CD4-positive, alpha-beta memory T cell (primary cell): ENCODE data around the gene APOC4. TPM values are rescaled to one million over a fixed set of nuclear protein-coding genes. Genes with fewer than 3 reads are reported as not detected.

Source experiments
- CTCF ChIA-PET: fragments of 350-600 bp; sonication (Branson Sonifier 250); formaldehyde crosslinking; loops from one replicate; lab custom pipeline; 2021; ENCODE audit warnings: inconsistent platforms; ENCODE audit not compliant: partially characterized antibody; lab: Charles Lee
- POLR2A ChIA-PET: fragments of 350-600 bp; sonication (Branson Sonifier 250); formaldehyde crosslinking; loops from one replicate; lab custom pipeline; 2021; ENCODE audit not compliant: partially characterized antibody; lab: Charles Lee
- DNase-seq, 5 donors: peaks; one replicate each; pipeline versions ENCODE4 v3.0.0 to v3.0.0-alpha.2; 2020 to 2022; ENCODE audit warnings: mixed read lengths in 1 of 5
- H3K27ac ChIP-seq: one replicate; pipeline ENCODE4 v1.7.0; 2013; ENCODE audit warnings: low read depth, low read length
- H3K27me3 ChIP-seq: 2 replicates; pipeline ENCODE4 v1.7.0; 2013; ENCODE audit warnings: mild to moderate bottlenecking, low read length, moderate library complexity; ENCODE audit not compliant: insufficient read depth
- H3K36me3 ChIP-seq: 2 replicates; pipeline ENCODE4 v1.7.0; 2013; ENCODE audit warnings: mild to moderate bottlenecking, low read length, moderate library complexity; ENCODE audit not compliant: insufficient read depth
- H3K4me1 ChIP-seq: 2 replicates; pipeline ENCODE4 v1.7.0; 2013; ENCODE audit warnings: mild to moderate bottlenecking, low read length, moderate library complexity; ENCODE audit not compliant: insufficient read depth
- H3K4me3 ChIP-seq, 2 donors: one replicate each; pipeline ENCODE4 v1.7.0; 2013; ENCODE audit warnings: low read length in 2 of 2, mild to moderate bottlenecking in 1 of 2
- H3K9me3 ChIP-seq, 2 donors: one replicate each; pipeline ENCODE4 v1.7.0; 2013; ENCODE audit warnings: low read length in 2 of 2, control low read depth in 1 of 2; ENCODE audit not compliant: control insufficient read depth in 1 of 2
- H3K27ac Mint-ChIP-seq, 7 donors: one replicate each; pipeline ENCODE4 v1.8.0; 2020 to 2021; ENCODE audit warnings: mixed read lengths in 7 of 7, mild to moderate bottlenecking in 6 of 7, inconsistent platforms in 3 of 7, moderate library complexity in 3 of 7
- H3K27me3 Mint-ChIP-seq, 2 donors: one replicate each; pipeline ENCODE4 v1.8.0; 2020 to 2021; ENCODE audit warnings: mixed read lengths in 2 of 2
- H3K36me3 Mint-ChIP-seq, 2 donors: one replicate each; pipeline ENCODE4 v1.8.0; 2020 to 2021; ENCODE audit warnings: mixed read lengths in 2 of 2, inconsistent platforms in 1 of 2, mild to moderate bottlenecking in 1 of 2
- H3K4me1 Mint-ChIP-seq, 4 donors: one replicate each; pipeline ENCODE4 v1.8.0; 2020 to 2021; ENCODE audit warnings: mixed read lengths in 4 of 4, mild to moderate bottlenecking in 1 of 4
- H3K4me3 Mint-ChIP-seq, 8 donors: one replicate each; pipeline ENCODE4 v1.8.0; 2020 to 2021; ENCODE audit warnings: mixed read lengths in 8 of 8, mild to moderate bottlenecking in 7 of 8, moderate library complexity in 6 of 8, inconsistent platforms in 3 of 8
- H3K9me3 Mint-ChIP-seq, 8 donors: one replicate each; pipeline ENCODE4 v1.8.0; 2020 to 2021; ENCODE audit warnings: mixed read lengths in 8 of 8, mild to moderate bottlenecking in 5 of 8, inconsistent platforms in 3 of 8, moderate library complexity in 1 of 8
- intact Hi-C: fragments of 100-400 bp; cut with micrococcal nuclease; formaldehyde crosslinking; loops from one replicate; pipeline ENCODE4 v1.15.1; 2023
- polyA plus RNA-seq, 2 donors: library from polyadenylated mRNA; unstranded; fragments of 300-500 nt; fragmentation: Illumina TruSeq; gene quantifications; one replicate each; pipeline ENCODE4 v1.2.3, GENCODE V29; 2021
- total RNA-seq, 2 experiments: library from RNA; stranded (reverse); gene quantifications; one replicate each; pipeline ENCODE4 v1.2.3, GENCODE V29; 2021

APOC4 gene
- total and polyA plus RNA-seq, 4 experiments from 2014 or later: not detected

- no peaks in the 10 kb centered on the region for H3K9me3 Mint-ChIP-seq
- H3K4me3 ChIP-seq: no peak overlapping the region
- POLR2A ChIA-PET: no interaction called here
- no peaks in the 10 kb centered on the region for H3K36me3 Mint-ChIP-seq
- H3K4me1 ChIP-seq: no peaks in the 10 kb centered on the region
- H3K4me3 Mint-ChIP-seq: no peak overlapping the region
- H3K27ac ChIP-seq: no peak overlapping the region
- no peaks in the 10 kb centered on the region for H3K27me3 ChIP-seq
- intact Hi-C loops: no loop called here
- H3K36me3 ChIP-seq: no peaks in the 10 kb centered on the region
- no peak overlapping the region for H3K27ac Mint-ChIP-seq
- peaks cover 1 to 6% of the 10 kb centered on the region in 2 donors for H3K27me3 Mint-ChIP-seq
- DNase-seq: no peak
- H3K4me1 Mint-ChIP-seq: peaks cover 0 to 6% (median 3%) of the 10 kb centered on the region in 4 donors
- CTCF ChIA-PET: no interaction called here
- H3K9me3 ChIP-seq: no peaks in the 10 kb centered on the region
Measured at GRCh38 chr19:44931541-44931940, 10.5 kb upstream of the APOC4 start.

DNA sequence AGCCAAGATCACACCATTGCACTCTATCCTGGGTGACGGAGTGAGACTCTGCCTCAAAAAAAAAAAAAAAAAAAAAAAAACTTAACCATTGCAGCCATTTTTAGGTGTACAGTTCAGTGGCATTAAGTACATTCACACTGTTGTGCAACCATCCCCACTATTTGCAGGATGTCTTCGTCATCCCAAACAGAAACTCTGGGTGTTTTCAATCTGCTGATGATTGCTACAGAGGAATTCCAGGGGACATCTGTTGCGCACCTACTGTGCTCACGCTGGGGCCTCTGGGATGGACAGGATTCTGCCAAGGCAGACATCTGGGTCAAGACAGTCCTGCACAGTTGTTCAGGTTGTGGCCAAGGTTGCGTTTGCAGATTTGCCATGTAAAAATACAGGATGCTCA lies 2.4 kb upstream of the APOC4 start:
- CTCF ChIA-PET: no interaction called here
- intact Hi-C loops: no loop called here
- POLR2A ChIA-PET: no interaction called here
- H3K36me3 ChIP-seq: no peaks in the 10 kb centered on the region
- H3K4me1 ChIP-seq: no peaks in the 10 kb centered on the region
- Mint-ChIP-seq H3K27me3 (no peaks in the 10 kb centered on the region), H3K4me3 (no peak overlapping the region), H3K4me1 (no peaks in the 10 kb centered on the region), H3K36me3 (no peaks in the 10 kb centered on the region), H3K9me3 (no peaks in the 10 kb centered on the region), H3K27ac (no peak overlapping the region)
- no peaks in the 10 kb centered on the region for H3K9me3 ChIP-seq
- no peaks in the 10 kb centered on the region for H3K27me3 ChIP-seq
- H3K27ac ChIP-seq: no peak overlapping the region
- no peak for DNase-seq
- no peak overlapping the region for H3K4me3 ChIP-seq

- no peaks in the 10 kb centered on the region for H3K36me3 ChIP-seq
- no peak for DNase-seq
- ChIA-PET POLR2A (no interaction called here), CTCF (no interaction called here)
- Mint-ChIP-seq H3K4me3 (no peak overlapping the region), H3K27me3 (no peaks in the 10 kb centered on the region), H3K36me3 (no peaks in the 10 kb centered on the region), H3K27ac (no peak overlapping the region), H3K4me1 (no peaks in the 10 kb centered on the region), H3K9me3 (no peaks in the 10 kb centered on the region)
- no peak overlapping the region for H3K27ac ChIP-seq
- intact Hi-C loops: no loop called here
- H3K4me3 ChIP-seq: no peak overlapping the region
- no peaks in the 10 kb centered on the region for H3K9me3 ChIP-seq
- H3K27me3 ChIP-seq: no peaks in the 10 kb centered on the region
- H3K4me1 ChIP-seq: no peaks in the 10 kb centered on the region
Measured at GRCh38 chr19:44943801-44944249, 1.8 kb downstream of the APOC4 start.

GRCh38 chr19:44947041-44947581 lies 5.1 kb downstream of the APOC4 start:
- H3K27ac ChIP-seq: no peak overlapping the region
- H3K4me3 Mint-ChIP-seq: no peak overlapping the region
- ChIA-PET POLR2A (no interaction called here), CTCF (no interaction called here)
- H3K36me3 ChIP-seq: no peaks in the 10 kb centered on the region
- H3K27ac Mint-ChIP-seq: no peak overlapping the region
- no peak overlapping the region for H3K4me3 ChIP-seq
- no peaks in the 10 kb centered on the region for H3K27me3 ChIP-seq
- peaks cover 0 to 3% (median 1%) of the 10 kb centered on the region in 4 donors for H3K4me1 Mint-ChIP-seq
- H3K4me1 ChIP-seq: no peaks in the 10 kb centered on the region
- no peaks in the 10 kb centered on the region for H3K27me3 Mint-ChIP-seq
- H3K9me3 Mint-ChIP-seq: no peaks in the 10 kb centered on the region
- intact Hi-C loops: no loop called here
- H3K36me3 Mint-ChIP-seq: peaks cover 0 to 5% of the 10 kb centered on the region in 2 donors
- H3K9me3 ChIP-seq: no peaks in the 10 kb centered on the region
- DNase-seq: no peak

GRCh38 chr19:44948237-44948636 lies 6.2 kb downstream of the APOC4 start:
- H3K36me3 ChIP-seq: no peaks in the 10 kb centered on the region
- H3K27ac Mint-ChIP-seq: peak overlapping the region in 1 of 7 donors; percentile 60
- no peaks in the 10 kb centered on the region for H3K27me3 ChIP-seq
- no peak for DNase-seq
- no peak overlapping the region for H3K4me3 Mint-ChIP-seq
- H3K36me3 Mint-ChIP-seq: peaks cover 0 to 5% of the 10 kb centered on the region in 2 donors
- no peaks in the 10 kb centered on the region for H3K9me3 ChIP-seq
- ChIA-PET POLR2A (no interaction called here), CTCF (no interaction called here)
- H3K27ac ChIP-seq: no peak overlapping the region
- H3K9me3 Mint-ChIP-seq: no peaks in the 10 kb centered on the region
- H3K4me1 Mint-ChIP-seq: peaks cover 0 to 3% (median 1%) of the 10 kb centered on the region in 4 donors
- no peaks in the 10 kb centered on the region for H3K27me3 Mint-ChIP-seq
- no peak overlapping the region for H3K4me3 ChIP-seq
- intact Hi-C loops: no loop called here
- H3K4me1 ChIP-seq: no peaks in the 10 kb centered on the region

GRCh38 chr19:44948763-44949374 lies 6.8 kb downstream of the APOC4 start:
- no peaks in the 10 kb centered on the region for H3K27me3 Mint-ChIP-seq
- ChIA-PET CTCF (interaction anchor here (1.0 kb wide), 1 partner anchor 225 kb away, joined by 3 read pairs; no protein-coding TSS in a partner anchor), POLR2A (no interaction called here)
- Histone ChIP-seq H3K4me3 (no peak overlapping the region), H3K4me1 (peaks cover 5% of the 10 kb centered on the region), H3K27me3 (no peaks in the 10 kb centered on the region), H3K9me3 (no peaks in the 10 kb centered on the region), H3K36me3 (no peaks in the 10 kb centered on the region), H3K27ac (no peak overlapping the region)
- DNase-seq: no peak
- H3K36me3 Mint-ChIP-seq: peaks cover 0 to 6% of the 10 kb centered on the region in 2 donors
- H3K9me3 Mint-ChIP-seq: no peaks in the 10 kb centered on the region
- peak overlapping the region in 1 of 7 donors; percentile 60 for H3K27ac Mint-ChIP-seq
- intact Hi-C loops: no loop called here
- H3K4me3 Mint-ChIP-seq: no peak overlapping the region
- H3K4me1 Mint-ChIP-seq: peaks cover 3 to 6% (median 4%) of the 10 kb centered on the region in 4 donors

DNA sequence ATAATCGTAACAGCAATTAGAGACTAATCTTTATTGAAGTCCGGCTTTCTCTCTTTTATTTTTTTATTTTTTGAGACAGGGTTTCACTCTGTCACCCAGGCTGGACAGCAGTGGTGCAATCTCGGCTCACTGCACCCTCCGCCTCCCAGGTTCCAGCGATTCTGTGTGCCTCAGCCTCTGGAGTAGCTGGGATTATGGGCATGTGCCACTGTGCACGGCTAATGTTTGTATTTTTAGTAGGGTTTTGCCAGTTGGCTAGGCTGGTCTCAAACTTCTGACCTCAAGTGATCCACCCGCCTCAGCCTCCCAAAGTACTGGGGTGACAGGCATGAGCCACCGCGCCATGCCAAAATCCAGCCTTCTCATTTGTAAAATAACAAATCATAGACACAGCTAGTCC lies 7.5 kb downstream of the APOC4 start:
- Mint-ChIP-seq H3K4me1 (peaks cover 4 to 10% (median 8%) of the 10 kb centered on the region in 4 donors), H3K27ac (no peak overlapping the region), H3K36me3 (peaks cover 0 to 7% of the 10 kb centered on the region in 2 donors), H3K4me3 (no peak overlapping the region), H3K9me3 (peaks cover 0 to under 1% (median 0%) of the 10 kb centered on the region in 8 donors), H3K27me3 (no peaks in the 10 kb centered on the region)
- intact Hi-C loops: no loop called here
- Histone ChIP-seq H3K4me3 (no peak overlapping the region), H3K27me3 (no peaks in the 10 kb centered on the region), H3K4me1 (peaks cover 10% of the 10 kb centered on the region), H3K36me3 (no peaks in the 10 kb centered on the region), H3K9me3 (no peaks in the 10 kb centered on the region), H3K27ac (no peak overlapping the region)
- POLR2A ChIA-PET: no interaction called here
- CTCF ChIA-PET: interaction anchor here (1.0 kb wide), 1 partner anchor 226 kb away, joined by 3 read pairs; no protein-coding TSS in a partner anchor
- DNase-seq: no peak
